GM19351 (cell line): ENCODE data around the gene CLNS1A.
A peak's percentile ranks its signal among the peaks of the same experiment; 100 is the strongest.
"Not testable (repeated sequence)": the region's sequence is repeated elsewhere in the genome, so short reads cannot be mapped to it uniquely, and the experiment has no call there.

Experiments used
- ATAC-seq: cut with Tn5 transposase; IDR thresholded peaks from one replicate; pipeline ENCODE4 v1.9.1; 2021; ENCODE audit warnings: mild to moderate bottlenecking, moderate library complexity; ENCODE audit not compliant: unreplicated experiment

CLNS1A gene

GRCh38 chr11:77619576-77620198 is 17.9 kb downstream of the CLNS1A start:
- no peak for ATAC-seq

- ATAC-seq = no peak
Observed at GRCh38 chr11:77617892-77618291, 19.7 kb downstream of the CLNS1A start.

- no peak for ATAC-seq
Observed at GRCh38 chr11:77611921-77612320, 25.7 kb downstream of the CLNS1A start.

- ATAC-seq = no peak
Observed at GRCh38 chr11:77609234-77609633, 28.4 kb downstream of the CLNS1A start.

GRCh38 chr11:77604281-77604680 is 33.3 kb downstream of the CLNS1A start:
- no peak for ATAC-seq

- ATAC-seq = no peak
Observed at GRCh38 chr11:77602381-77603088, 35.1 kb downstream of the CLNS1A start.

- ATAC-seq = no peak
Observed at GRCh38 chr11:77598195-77598594, 39.4 kb downstream of the CLNS1A start.

GRCh38 chr11:77596626-77597025 is 41.0 kb downstream of the CLNS1A start:
- ATAC-seq = no peak

- ATAC-seq = no peak
Observed at GRCh38 chr11:77593883-77594282, 43.7 kb downstream of the CLNS1A start.

GRCh38 chr11:77592727-77593126 is 44.9 kb downstream of the CLNS1A start:
- no peak for ATAC-seq

GRCh38 chr11:77590194-77590782 is 47.3 kb downstream of the CLNS1A start:
- ATAC-seq = no peak

GRCh38 chr11:77589521-77590193 is 47.9 kb downstream of the CLNS1A start, which contains the start of gene AQP11:
TSS of gene AQP11 (plus strand) at chr11:77589953. CDS start at chr11:77589993, 40 bp downstream.
- ATAC-seq = peak; percentile 89

- peak; percentile 27 for ATAC-seq
Observed at GRCh38 chr11:77589181-77589520, 48.4 kb downstream of the CLNS1A start.

- no peak for ATAC-seq
Observed at GRCh38 chr11:77580712-77581337, 56.8 kb downstream of the CLNS1A start.

GRCh38 chr11:77575428-77575827 is 62.2 kb downstream of the CLNS1A start:
- ATAC-seq = not testable (repeated sequence)

GRCh38 chr11:77570896-77571295 is 66.7 kb downstream of the CLNS1A start:
- not testable (repeated sequence) for ATAC-seq

GRCh38 chr11:77569676-77570070 is 67.9 kb downstream of the CLNS1A start:
- no peak for ATAC-seq

GRCh38 chr11:77568916-77569675 is 68.5 kb downstream of the CLNS1A start:
- no peak for ATAC-seq

- no peak for ATAC-seq
Observed at GRCh38 chr11:77568306-77568705, 69.3 kb downstream of the CLNS1A start.
